EH (cell line): ENCODE measurements around the gene OSBPL3.

Source experiments
- DNase-seq: peaks from one replicate; pipeline ENCODE4 v3.0.0-alpha.2; 2015; ENCODE audit warnings: low read depth

The OSBPL3 gene

GRCh38 chr7:24979470-24979862 lies 512 bp downstream of the OSBPL3 start:
- DNase-seq, result peak; percentile 78

- DNase-seq, result no peak
Measured at GRCh38 chr7:24978843-24979469, 1.0 kb downstream of the OSBPL3 start.

- DNase-seq, result peak; percentile 57
Measured at GRCh38 chr7:24975644-24976260, 4.2 kb downstream of the OSBPL3 start.

GRCh38 chr7:24975172-24975571 lies 4.8 kb downstream of the OSBPL3 start:
- DNase-seq, result no peak

GRCh38 chr7:24974026-24974832 lies 5.7 kb downstream of the OSBPL3 start:
- no peak for DNase-seq

GRCh38 chr7:24972991-24973390 lies 7.0 kb downstream of the OSBPL3 start:
- peak; percentile 68 for DNase-seq

GRCh38 chr7:24972166-24972477 lies 7.9 kb downstream of the OSBPL3 start:
- DNase-seq, result no peak

- peak; percentile 92 for DNase-seq
Measured at GRCh38 chr7:24971333-24972165, 8.4 kb downstream of the OSBPL3 start.

- DNase-seq, result peak; percentile 45
Measured at GRCh38 chr7:24970676-24971075, 9.3 kb downstream of the OSBPL3 start.

GRCh38 chr7:24968165-24968564 lies 11.8 kb downstream of the OSBPL3 start:
- DNase-seq, result no peak

GRCh38 chr7:24967696-24968095 lies 12.3 kb downstream of the OSBPL3 start:
- no peak for DNase-seq

- no peak for DNase-seq
Measured at GRCh38 chr7:24966802-24967201, 13.2 kb downstream of the OSBPL3 start.

- no peak for DNase-seq
Measured at GRCh38 chr7:24965831-24966708, 13.9 kb downstream of the OSBPL3 start.

GRCh38 chr7:24964191-24964590 lies 15.8 kb downstream of the OSBPL3 start:
- DNase-seq, result peak; percentile 16

GRCh38 chr7:24963218-24963617 lies 16.8 kb downstream of the OSBPL3 start:
- DNase-seq, result peak; percentile 32

- DNase-seq, result no peak
Measured at GRCh38 chr7:24962418-24962962, 17.5 kb downstream of the OSBPL3 start.

- peak; percentile 38 for DNase-seq
Measured at GRCh38 chr7:24959735-24960485, 20.1 kb downstream of the OSBPL3 start.

- DNase-seq, result no peak
Measured at GRCh38 chr7:24958399-24958798, 21.6 kb downstream of the OSBPL3 start.

- DNase-seq, result peak; percentile 61
Measured at GRCh38 chr7:24956021-24956420, 24.0 kb downstream of the OSBPL3 start.

- no peak for DNase-seq
Measured at GRCh38 chr7:24955313-24955712, 24.7 kb downstream of the OSBPL3 start.
